Endothelial cell of umbilical vein (primary cell): ENCODE measurements around the gene ZNF618. TPM values are rescaled to one million over a fixed set of nuclear protein-coding genes. Genes with fewer than 3 reads are reported as not detected.

ENCODE experiments used
- BruUV-seq: library from RNA; stranded (reverse); fragments of 400-500 nt; replicated peaks from 2 replicates; lab custom pipeline; 2021; lab: Mats Ljungman, UMichigan
- CTCF ChIA-PET: fragments of 300-600, 350-600 bp; sonication (Branson Sonifier 250); formaldehyde crosslinking; loops from one replicate; lab custom pipeline; 2021; ENCODE audit warnings: antibody characterized with exemption, inconsistent platforms; lab: Charles Lee
- POLR2A ChIA-PET: fragments of 300-600, 350-600 bp; sonication (Branson Sonifier 250); formaldehyde crosslinking; loops from one replicate; lab custom pipeline; 2021; ENCODE audit warnings: antibody characterized with exemption, inconsistent platforms; lab: Charles Lee
- DNase-seq: peaks from one replicate; pipeline ENCODE4 v3.0.0-alpha.2; 2011; ENCODE audit warnings: low read depth, low spot score
- FAIRE-seq: peaks from 2 replicates; lab custom pipeline; 2011; peaks lifted over from hg19 to GRCh38; lab: Jason Lieb, UNC
- H2AFZ ChIP-seq: 2 replicates; pipeline ENCODE4 v1.6.0; 2012; ENCODE audit warnings: low read depth, low read length, control low read depth, inconsistent platforms
- H3K27ac ChIP-seq: 2 replicates; pipeline ENCODE4 v1.5.1; 2011; ENCODE audit warnings: low read depth, mild to moderate bottlenecking, control low read depth, low read length, moderate library complexity; ENCODE audit not compliant: insufficient read depth
- H3K27me3 ChIP-seq, 2 experiments: 2 replicates each; pipeline versions ENCODE4 v1.6.0 to v1.6.1; 2011; ENCODE audit warnings: low read length in 2 of 2, mixed read lengths in 1 of 2; ENCODE audit not compliant: control insufficient read depth in 2 of 2, insufficient read depth in 2 of 2
- H3K36me3 ChIP-seq, 2 experiments: 2 replicates in 1 of 2; 3 replicates in 1 of 2; pipeline ENCODE4 v1.5.1; 2011; ENCODE audit warnings: low read length in 2 of 2, mild to moderate bottlenecking in 1 of 2, moderate library complexity in 1 of 2; ENCODE audit not compliant: control insufficient read depth in 2 of 2, insufficient read depth in 2 of 2; ENCODE audit errors: extremely low read depth in 1 of 2
- H3K4me1 ChIP-seq: 3 replicates; pipeline ENCODE4 v1.5.1; 2011; ENCODE audit warnings: mild to moderate bottlenecking, low read length; ENCODE audit not compliant: control insufficient read depth, insufficient read depth; ENCODE audit errors: extremely low read depth
- H3K4me2 ChIP-seq: 2 replicates; pipeline ENCODE4 v1.6.1; 2011; ENCODE audit warnings: low read length, control low read depth, mixed read lengths; ENCODE audit not compliant: insufficient read depth
- H3K4me3 ChIP-seq, 3 experiments: fragments of 200-600 bp in 1 of 3; sonication (generic), shearing (Covaris generic) in 1 of 3; replicated peaks in 1 of 3; 2 replicates each; pipeline ENCODE4 v1.5.1; 2011 to 2016; ENCODE audit warnings: control low read depth in 3 of 3, low read length in 3 of 3, mild to moderate bottlenecking in 2 of 3, inconsistent platforms in 1 of 3, low read depth in 1 of 3, moderate library complexity in 1 of 3; ENCODE audit not compliant: insufficient read depth in 1 of 3
- H3K79me2 ChIP-seq: 2 replicates; pipeline ENCODE4 v1.6.0; 2012; ENCODE audit warnings: low read length, inconsistent platforms; ENCODE audit not compliant: control insufficient read depth, insufficient read depth
- H3K9ac ChIP-seq: replicated peaks from 2 replicates; pipeline ENCODE3; 2011; ENCODE audit warnings: low read length, control low read depth; ENCODE audit not compliant: insufficient read depth; ENCODE audit errors: extremely low read depth
- H3K9me1 ChIP-seq: replicated peaks from 3 replicates; pipeline ENCODE4 v1.6.0; 2011; ENCODE audit warnings: mild to moderate bottlenecking, low read length; ENCODE audit not compliant: control insufficient read depth, insufficient read depth; ENCODE audit errors: extremely low read depth
- H3K9me3 ChIP-seq: replicated peaks from 2 replicates; pipeline ENCODE4 v1.5.1; 2012; ENCODE audit warnings: low read length, inconsistent platforms; ENCODE audit not compliant: control insufficient read depth, insufficient read depth
- H4K20me1 ChIP-seq: replicated peaks from 2 replicates; pipeline ENCODE3; 2011; ENCODE audit warnings: mild to moderate bottlenecking, low read length; ENCODE audit not compliant: control insufficient read depth, insufficient read depth; ENCODE audit errors: extremely low read depth
- EZH2 ChIP-seq: IDR thresholded peaks from 2 replicates; pipeline ENCODE4 v1.6.1; 2012; ENCODE audit warnings: borderline replicate concordance, low read depth, mild to moderate bottlenecking, moderate library complexity, low read length, inconsistent platforms; ENCODE audit not compliant: severe bottlenecking
- JUN ChIP-seq: IDR thresholded peaks from 2 replicates; pipeline ENCODE4 v1.6.1; 2011; ENCODE audit warnings: borderline replicate concordance, low read depth; ENCODE audit not compliant: insufficient read length, insufficient read depth
- MYC ChIP-seq: IDR thresholded peaks from one replicate; pipeline ENCODE4 v1.6.1; 2011; ENCODE audit warnings: mild to moderate bottlenecking, low read depth, low read length
- POLR2A ChIP-seq: IDR thresholded peaks from 2 replicates; pipeline ENCODE4 v1.6.1; 2012; ENCODE audit warnings: low read depth, mild to moderate bottlenecking, control low read depth, low read length
- POLR2AphosphoS5 ChIP-seq: IDR thresholded peaks from 2 replicates; pipeline ENCODE4 v1.6.1; 2012; ENCODE audit warnings: low read depth, mild to moderate bottlenecking, control low read depth, low read length, moderate library complexity; ENCODE audit not compliant: insufficient read depth
- dilution Hi-C: fragments of 300-500 bp; cut with MboI; formaldehyde crosslinking; loops from one replicate; pipeline ENCODE4 v1.15.0; 2019; ENCODE audit warnings: low sequenced_read_pairs; ENCODE audit not compliant: extremely low pct_ligation_motif_present
- intact Hi-C: fragments of 100-400 bp; cut with micrococcal nuclease; formaldehyde crosslinking; loops from one replicate; pipeline ENCODE4 v1.10.0; 2022
- polyA plus RNA-seq, 4 experiments: library from polyadenylated mRNA; depleted of rRNA in 3 of 4; stranded (reverse) in 3 of 4; unstranded in 1 of 4; fragments of >200 nt; gene quantifications; 2 replicates each; pipeline versions ENCODE4 v1.2.1 to v1.2.3, GENCODE V29; 2011 to 2012; ENCODE audit warnings: missing spikeins in 1 of 4
- total RNA-seq: library from RNA; stranded (reverse); gene quantifications from 2 replicates; pipeline ENCODE4 v1.2.3, GENCODE V29; 2021
- TF ChIP-seq, protein P1 (sequence below), 2 donors: IDR thresholded peaks; 1 replicate in 1 of 2; 2 replicates in 1 of 2; pipeline ENCODE4 v1.5.1; 2011; ENCODE audit warnings: low read length in 2 of 2, mild to moderate bottlenecking in 2 of 2, moderate library complexity in 2 of 2, control low read depth in 1 of 2, inconsistent platforms in 1 of 2, low read depth in 1 of 2; ENCODE audit not compliant: insufficient read depth in 1 of 2; ENCODE audit errors: extremely low read depth in 1 of 2
- TF ChIP-seq, protein P2 (sequence below): IDR thresholded peaks from 2 replicates; pipeline ENCODE4 v1.6.1; 2011; ENCODE audit not compliant: insufficient read depth, insufficient read length

Gene ZNF618
- total and polyA plus RNA-seq, 2 donors (not counting 3 experiments of a cell fraction or from before 2014, with no cell fraction given), result 22.6 to 80.3 TPM

DNA sequence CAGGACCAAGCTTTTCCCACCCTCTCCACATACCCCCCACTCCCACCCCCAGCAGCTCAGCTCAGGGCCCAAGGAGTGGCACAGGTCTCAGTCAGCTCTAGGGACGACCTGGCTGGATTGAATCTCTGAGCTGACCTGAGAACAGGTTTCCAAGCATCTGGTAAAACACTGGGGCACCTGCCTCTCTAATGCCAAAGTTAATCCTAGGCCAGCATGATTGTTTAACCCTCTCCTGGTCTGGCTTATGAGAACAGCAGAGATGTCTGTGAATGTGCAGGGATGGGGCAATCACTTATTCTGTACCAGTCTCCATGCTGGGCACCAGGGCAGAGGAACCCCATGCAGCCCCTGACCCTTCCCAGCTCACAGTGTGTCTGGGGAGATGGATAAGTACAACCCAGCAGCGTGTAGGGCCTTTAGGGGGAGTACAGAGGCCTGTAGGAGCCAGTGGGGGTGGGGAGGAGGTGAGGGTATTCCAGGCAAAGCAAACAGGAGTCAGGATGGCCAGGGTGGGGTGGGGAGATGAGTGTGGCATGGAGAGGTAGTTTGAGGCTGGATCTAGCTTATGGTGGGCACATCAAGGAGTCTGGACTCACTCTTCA is 223.7 kb downstream of the ZNF618 start:
- Histone ChIP-seq H3K9ac (no peak overlapping the region), H3K27me3 (no peaks in the 10 kb centered on the region), H3K79me2 (no peaks in the 10 kb centered on the region), H3K9me3 (peaks cover 3% of the 10 kb centered on the region), H3K9me1 (no peaks in the 10 kb centered on the region), H3K4me1 (peaks cover 14% of the 10 kb centered on the region), H3K27ac (no peak overlapping the region), H3K4me3 (no peak overlapping the region), H2AFZ (no peak overlapping the region), H4K20me1 (no peaks in the 10 kb centered on the region), H3K36me3 (no peaks in the 10 kb centered on the region), H3K4me2 (no peak overlapping the region)
- dilution Hi-C loops, result loop anchor here (25.0 kb wide), 1 partner anchor 188 kb away; no protein-coding TSS in a partner anchor
- ChIA-PET CTCF (interaction anchor here (0.7 to 3.0 kb wide), 4 partner anchors 9 to 191 kb away, joined by 3 to 23 read pairs (median 18); no protein-coding TSS in a partner anchor), POLR2A (no interaction called here)
- intact Hi-C loops, result no loop called here
- no TSS peak for BruUV-seq
- TF ChIP-seq, protein P1, sequence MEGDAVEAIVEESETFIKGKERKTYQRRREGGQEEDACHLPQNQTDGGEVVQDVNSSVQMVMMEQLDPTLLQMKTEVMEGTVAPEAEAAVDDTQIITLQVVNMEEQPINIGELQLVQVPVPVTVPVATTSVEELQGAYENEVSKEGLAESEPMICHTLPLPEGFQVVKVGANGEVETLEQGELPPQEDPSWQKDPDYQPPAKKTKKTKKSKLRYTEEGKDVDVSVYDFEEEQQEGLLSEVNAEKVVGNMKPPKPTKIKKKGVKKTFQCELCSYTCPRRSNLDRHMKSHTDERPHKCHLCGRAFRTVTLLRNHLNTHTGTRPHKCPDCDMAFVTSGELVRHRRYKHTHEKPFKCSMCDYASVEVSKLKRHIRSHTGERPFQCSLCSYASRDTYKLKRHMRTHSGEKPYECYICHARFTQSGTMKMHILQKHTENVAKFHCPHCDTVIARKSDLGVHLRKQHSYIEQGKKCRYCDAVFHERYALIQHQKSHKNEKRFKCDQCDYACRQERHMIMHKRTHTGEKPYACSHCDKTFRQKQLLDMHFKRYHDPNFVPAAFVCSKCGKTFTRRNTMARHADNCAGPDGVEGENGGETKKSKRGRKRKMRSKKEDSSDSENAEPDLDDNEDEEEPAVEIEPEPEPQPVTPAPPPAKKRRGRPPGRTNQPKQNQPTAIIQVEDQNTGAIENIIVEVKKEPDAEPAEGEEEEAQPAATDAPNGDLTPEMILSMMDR (IDR thresholded peaks at IDR 0.05; ENCODE audit: extremely low read depth in 1 of 2, insufficient read depth in 1 of 2, low read depth in 1 of 2, low read length in 2 of 2), result no peak
- TF ChIP-seq POLR2AphosphoS5 (no peak), POLR2A (no peak), JUN (no peak), MYC (no peak), EZH2 (no peak)
- TF ChIP-seq, protein P2, sequence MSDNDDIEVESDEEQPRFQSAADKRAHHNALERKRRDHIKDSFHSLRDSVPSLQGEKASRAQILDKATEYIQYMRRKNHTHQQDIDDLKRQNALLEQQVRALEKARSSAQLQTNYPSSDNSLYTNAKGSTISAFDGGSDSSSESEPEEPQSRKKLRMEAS, result no peak
- DNase-seq, result no peak
- no peak for FAIRE-seq
